ENCODE results near the gene EFNB3.

The EFNB3 gene

DNA sequence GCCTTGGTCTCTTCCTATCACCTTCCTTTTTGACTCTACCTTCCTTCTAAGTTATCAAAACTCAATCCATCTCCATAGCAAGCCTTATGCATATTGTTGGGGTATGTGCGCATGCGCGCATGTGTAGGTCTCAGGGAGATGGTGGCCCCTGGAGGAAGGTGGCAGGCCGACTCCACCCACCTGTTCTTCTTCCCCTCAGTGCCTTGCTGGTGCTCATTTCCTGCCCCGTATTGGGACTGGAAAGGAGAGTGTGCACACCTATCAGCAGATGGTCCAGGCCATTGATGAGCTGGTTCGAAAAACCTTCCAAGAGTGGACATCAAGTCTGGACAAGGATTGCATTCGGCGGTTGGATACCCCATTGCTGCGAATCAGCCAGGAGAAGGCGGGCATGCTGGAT is 37.7 kb downstream of the EFNB3 start:
- DNase-seq (ENCODE audit: low spot score): no peak
- no peak overlapping the region for H3K4me3 ChIP-seq
- TF ChIP-seq, protein P1, sequence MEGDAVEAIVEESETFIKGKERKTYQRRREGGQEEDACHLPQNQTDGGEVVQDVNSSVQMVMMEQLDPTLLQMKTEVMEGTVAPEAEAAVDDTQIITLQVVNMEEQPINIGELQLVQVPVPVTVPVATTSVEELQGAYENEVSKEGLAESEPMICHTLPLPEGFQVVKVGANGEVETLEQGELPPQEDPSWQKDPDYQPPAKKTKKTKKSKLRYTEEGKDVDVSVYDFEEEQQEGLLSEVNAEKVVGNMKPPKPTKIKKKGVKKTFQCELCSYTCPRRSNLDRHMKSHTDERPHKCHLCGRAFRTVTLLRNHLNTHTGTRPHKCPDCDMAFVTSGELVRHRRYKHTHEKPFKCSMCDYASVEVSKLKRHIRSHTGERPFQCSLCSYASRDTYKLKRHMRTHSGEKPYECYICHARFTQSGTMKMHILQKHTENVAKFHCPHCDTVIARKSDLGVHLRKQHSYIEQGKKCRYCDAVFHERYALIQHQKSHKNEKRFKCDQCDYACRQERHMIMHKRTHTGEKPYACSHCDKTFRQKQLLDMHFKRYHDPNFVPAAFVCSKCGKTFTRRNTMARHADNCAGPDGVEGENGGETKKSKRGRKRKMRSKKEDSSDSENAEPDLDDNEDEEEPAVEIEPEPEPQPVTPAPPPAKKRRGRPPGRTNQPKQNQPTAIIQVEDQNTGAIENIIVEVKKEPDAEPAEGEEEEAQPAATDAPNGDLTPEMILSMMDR (IDR thresholded peaks at IDR 0.05): no peak
- H3K27ac ChIP-seq: no peak overlapping the region

- DNase-seq (ENCODE audit: low spot score): no peak
- TF ChIP-seq, protein P1 (IDR thresholded peaks at IDR 0.05): no peak
- H3K4me3 ChIP-seq: no peak overlapping the region
- H3K27ac ChIP-seq: no peak overlapping the region
These were observed 39.4 kb downstream of the EFNB3 start for GRCh38 chr17:7744416-7744815.

- no peak for DNase-seq (ENCODE audit: low spot score)
- TF ChIP-seq, protein P1 (IDR thresholded peaks at IDR 0.05): no peak
- Histone ChIP-seq H3K27ac (no peak overlapping the region), H3K4me3 (no peak overlapping the region)
These were observed 40.9 kb downstream of the EFNB3 start for GRCh38 chr17:7745748-7746470.

GRCh38 chr17:7747635-7748071 is 42.7 kb downstream of the EFNB3 start:
- Histone ChIP-seq H3K27ac (no peak overlapping the region), H3K4me3 (no peak overlapping the region)
- TF ChIP-seq, protein P1 (IDR thresholded peaks at IDR 0.05): no peak
- no peak for DNase-seq (ENCODE audit: low spot score)

- no peak for DNase-seq (ENCODE audit: low spot score)
- TF ChIP-seq, protein P1 (IDR thresholded peaks at IDR 0.05): no peak
- Histone ChIP-seq H3K27ac (no peak overlapping the region), H3K4me3 (no peak overlapping the region)
These were observed 43.2 kb downstream of the EFNB3 start for GRCh38 chr17:7748076-7748775.

DNA sequence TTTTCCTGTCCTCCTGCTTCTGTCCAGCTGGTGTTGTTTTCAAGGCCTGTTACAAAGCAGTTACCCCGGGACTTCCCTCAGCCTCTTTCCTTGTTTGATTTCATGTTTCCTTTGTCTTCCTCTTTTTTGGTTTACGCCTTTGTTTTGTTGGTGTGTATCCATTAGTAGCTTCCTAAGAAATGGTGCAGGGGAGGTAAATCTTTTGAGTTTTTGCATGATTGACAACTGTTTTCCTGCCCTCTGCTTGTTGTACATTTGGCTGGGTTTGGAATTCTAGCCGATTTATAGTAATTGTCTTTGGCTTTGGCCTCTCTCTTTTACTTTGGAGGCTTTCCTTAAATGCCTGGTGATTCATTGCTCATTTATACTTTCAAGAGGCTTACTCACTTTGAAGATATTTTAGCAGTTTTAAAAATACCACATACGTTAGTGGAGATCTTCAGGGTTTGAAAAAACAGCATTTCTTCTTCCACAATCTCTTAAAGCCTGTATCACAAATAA is 45.4 kb downstream of the EFNB3 start:
- TF ChIP-seq, protein P1 (IDR thresholded peaks at IDR 0.05): no peak
- Histone ChIP-seq H3K27ac (no peak overlapping the region), H3K4me3 (no peak overlapping the region)
- no peak for DNase-seq (ENCODE audit: low spot score)

Data from coronary artery (tissue), 2 donors.